ENCODE results near the gene ALDH6A1.

Gene ALDH6A1

DNA sequence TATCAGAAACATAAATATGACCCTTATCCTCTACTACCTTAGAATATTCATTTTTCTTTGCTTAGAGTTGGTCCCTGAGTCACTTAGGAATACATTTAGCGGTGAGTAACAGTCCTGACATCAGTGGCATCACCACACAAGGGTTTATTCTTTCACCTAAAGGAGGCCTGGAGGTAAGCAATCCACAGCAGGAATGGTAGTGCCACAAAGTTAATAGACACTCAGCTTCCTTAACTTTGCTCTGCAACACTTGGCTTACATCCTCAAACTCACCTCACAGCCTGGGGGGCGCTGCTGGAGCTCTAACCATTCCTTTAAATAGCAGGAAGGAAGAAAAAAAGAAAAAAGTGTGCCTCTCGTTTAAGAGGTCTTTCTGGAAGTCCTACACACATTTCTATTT, 36.0 kb downstream of the ALDH6A1 start:
- DNase-seq, result no peak

DNA sequence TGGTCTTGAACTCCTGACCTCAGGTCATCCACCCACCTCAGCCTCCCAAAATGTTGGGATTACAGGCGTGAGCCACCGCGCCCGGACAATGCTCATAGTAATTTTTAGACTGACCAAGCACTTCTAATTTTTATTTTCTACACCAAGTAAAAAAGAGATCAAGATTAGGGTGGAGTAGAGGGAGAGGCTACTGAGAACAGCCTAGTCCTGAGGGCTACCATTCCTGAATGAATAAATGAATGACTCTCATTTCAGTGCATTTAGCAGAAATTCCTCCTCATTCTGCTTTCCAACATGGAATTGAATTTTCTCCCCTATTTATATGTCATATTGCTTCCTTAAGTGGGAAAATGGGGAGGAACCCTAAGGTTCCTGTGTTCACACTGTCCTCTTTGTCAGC, 38.7 kb downstream of the ALDH6A1 start:
- DNase-seq, result no peak

- DNase-seq, result no peak
Observed at GRCh38 chr14:74042296-74042695, 42.0 kb downstream of the ALDH6A1 start.

DNA sequence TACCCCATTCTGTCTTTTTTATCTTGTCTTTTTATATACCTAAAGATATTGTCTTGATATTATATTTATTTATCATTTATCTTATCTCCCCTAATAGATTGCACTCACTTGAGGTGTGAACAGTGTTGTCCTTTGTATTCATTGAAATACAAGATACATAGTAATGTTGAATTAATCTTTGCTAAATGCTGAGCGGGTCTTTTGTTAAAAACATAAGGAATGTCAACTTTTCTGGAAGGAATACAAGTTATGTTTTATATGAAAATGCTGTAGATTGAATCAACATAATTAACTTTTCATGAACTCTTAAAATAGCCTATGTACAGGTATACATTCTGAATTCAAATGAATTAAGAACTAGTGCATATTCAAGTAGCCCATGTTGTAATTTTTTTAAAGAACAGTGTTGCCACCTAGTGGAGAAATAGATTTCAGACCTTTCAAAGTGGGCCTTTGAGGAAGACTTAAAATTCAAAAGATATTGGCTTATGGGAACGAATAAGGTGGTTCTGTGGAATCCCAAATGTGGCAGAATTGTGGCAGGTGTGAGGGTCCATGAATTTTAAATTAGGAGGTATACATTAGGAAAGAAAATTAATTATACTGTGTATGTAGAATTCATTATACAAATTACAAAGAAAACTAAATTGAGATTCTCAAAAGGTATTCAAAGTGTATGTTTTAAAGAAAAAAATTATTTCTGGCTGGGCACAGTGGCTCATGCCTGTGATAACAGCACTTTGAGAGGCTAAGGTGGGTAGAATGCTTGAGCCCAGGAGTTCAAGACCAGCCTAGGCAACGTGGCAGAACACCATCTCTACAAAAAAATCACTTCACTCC, 46.0 kb downstream of the ALDH6A1 start:
- peak; percentile 10 to 60 for DNase-seq

DNA sequence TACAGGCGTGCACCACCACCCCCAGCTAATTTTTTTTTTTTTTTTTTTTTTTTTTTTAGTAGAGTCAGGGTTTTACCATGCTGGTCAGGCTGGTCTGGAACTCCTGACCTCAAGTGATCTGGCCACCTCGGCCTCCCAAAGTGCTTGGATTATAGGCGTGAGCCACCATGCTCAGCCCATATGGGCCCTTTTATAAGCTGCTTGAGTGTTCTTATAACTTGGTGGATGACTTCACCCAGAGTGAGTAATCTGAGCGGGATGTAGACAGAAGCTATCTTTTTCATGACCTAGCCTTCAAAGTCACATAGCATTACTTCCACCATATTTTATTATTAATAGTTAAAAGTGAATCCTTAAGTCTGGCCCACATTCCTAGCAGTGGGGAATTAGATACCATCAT, 48.7 kb downstream of the ALDH6A1 start:
- no peak for DNase-seq

- DNase-seq, result no peak
Observed at GRCh38 chr14:74034572-74034971, 49.7 kb downstream of the ALDH6A1 start.

- DNase-seq, result no peak
Observed at GRCh38 chr14:74029136-74029535, 55.1 kb downstream of the ALDH6A1 start.

DNA sequence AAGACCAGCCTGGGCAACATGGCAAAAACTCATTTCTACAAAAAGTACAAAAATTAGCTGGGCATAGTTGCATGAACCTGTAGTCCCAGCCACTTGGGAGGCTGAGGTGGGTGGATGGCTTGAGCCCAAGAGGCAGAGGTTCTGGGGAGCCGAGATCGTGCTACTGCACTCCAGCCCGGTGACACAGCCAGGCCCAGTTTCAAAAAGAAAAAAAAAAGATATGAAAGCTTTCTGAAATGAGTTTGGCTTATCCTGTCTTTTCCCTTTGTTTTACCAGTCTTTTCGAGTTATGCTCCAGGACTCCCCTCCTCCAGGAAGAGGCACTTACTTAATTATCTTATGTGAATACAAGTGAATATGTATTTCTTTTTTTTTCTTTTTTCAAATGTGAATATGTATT, 61.9 kb downstream of the ALDH6A1 start:
- no peak for DNase-seq

GRCh38 chr14:74019408-74020137, 64.7 kb downstream of the ALDH6A1 start:
- DNase-seq, result no peak

DNA sequence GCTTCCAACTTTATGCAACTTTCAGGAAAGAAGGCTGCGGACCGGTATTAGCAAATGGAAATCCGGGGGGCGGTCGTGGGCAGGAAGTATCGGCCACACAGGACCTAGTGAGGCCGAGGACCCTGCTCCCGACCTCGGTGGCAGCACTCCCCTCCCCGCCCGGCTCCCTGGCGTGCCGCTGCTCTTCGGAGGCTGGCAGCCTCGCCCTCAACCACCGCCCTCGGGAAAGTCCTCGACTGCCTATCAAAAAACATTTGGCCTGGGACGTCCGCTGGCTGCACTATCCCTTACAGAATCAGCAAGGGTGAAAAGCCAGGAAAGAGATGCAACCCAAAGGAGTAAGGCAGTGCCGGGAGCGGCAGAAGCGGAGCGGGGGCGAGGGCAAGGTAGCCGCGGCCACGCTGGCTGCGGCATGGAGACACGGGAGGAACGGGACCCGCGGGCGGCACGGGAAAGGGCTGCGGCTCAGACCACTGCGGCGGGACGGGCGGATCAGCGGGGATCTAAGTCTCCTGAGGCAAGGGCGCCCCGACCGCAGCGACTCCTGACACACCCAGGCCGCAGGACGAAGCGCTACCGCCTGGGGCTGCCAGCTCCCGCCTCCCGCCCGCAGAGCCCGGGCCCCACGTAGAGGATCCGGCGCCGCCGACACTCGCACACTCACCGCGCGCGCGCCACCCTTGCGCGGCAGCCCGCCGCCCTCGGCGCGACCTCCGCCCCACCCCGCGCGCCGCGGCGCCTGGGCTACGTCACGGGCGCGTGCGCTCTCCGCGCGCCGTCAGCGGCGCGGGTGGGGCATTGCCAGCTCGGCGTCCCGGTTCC, 65.5 kb downstream of the ALDH6A1 start, which contains the start of the genes BBOF1 and ENTPD5:
BBOF1 (plus strand) TSS at position 764 of the 822 bp plus-strand sequence. CDS start 130 bp downstream, outside the sequence.
ENTPD5 (minus strand) TSS at position 703 of the 822 bp plus-strand sequence. CDS start 31,186 bp downstream, outside the sequence.
- peak; percentile 58 to 83 for DNase-seq

DNA sequence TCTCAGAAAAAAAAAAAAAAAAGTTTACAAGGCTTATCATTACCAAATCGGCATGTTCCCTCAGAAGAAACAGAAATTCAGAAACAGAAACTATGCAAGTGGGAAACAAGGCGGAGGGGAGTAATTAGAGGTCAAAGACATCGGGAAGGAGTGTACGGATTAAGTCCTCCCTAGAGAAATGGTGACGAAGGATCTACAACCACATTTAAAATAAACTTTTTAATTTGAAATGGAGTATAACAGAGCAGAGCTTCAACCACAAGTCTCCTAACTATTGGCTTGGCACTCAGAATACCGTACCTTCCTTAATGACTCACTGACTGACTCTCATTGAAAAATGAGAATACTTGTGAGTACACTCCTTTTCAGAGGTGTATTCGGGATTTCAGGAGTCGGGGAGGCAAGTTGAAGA, 66.1 kb downstream of the ALDH6A1 start:
- DNase-seq, result peak in 1 of 2 experiments; percentile 72

- DNase-seq, result no peak
Observed at GRCh38 chr14:74015963-74016362, 68.3 kb downstream of the ALDH6A1 start.

DNA sequence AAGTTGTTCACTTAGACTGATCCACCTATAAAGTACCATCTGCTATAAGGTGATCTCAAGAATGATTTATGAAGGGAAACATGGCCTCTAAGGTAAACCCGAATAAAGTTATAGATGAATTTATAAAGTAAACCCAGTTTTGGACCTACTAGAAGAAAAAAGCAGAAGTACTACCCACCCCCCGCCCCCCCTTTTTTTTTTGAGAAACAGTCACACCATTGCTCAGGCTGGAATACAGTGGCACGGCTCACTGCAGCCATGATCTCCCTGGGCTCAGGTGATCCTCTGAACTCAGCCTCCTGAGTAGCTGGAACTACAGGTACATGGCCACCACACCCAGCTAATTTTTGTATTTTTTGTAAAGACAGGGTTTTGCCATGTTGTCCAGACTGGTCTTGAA, 69.1 kb downstream of the ALDH6A1 start:
- DNase-seq, result no peak

DNA sequence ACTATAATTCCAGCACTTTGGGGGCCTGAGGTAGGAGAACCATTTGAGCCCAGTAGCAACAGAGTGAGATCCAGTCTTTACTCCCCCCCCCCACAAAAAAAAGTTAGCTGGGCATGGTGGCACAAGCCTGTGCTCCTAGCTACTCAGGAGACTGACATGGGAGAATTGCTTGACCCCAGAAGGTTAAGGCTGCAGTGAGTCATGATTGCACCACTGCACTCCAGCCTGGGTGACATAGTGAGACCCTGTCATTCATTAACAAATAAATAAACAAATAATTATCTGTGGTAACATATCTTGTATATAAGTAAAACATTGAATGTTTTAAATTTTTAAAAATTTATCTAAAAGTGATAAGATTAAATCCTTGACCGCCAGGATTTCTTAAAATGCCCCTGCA, 70.0 kb downstream of the ALDH6A1 start:
- no peak for DNase-seq

DNA sequence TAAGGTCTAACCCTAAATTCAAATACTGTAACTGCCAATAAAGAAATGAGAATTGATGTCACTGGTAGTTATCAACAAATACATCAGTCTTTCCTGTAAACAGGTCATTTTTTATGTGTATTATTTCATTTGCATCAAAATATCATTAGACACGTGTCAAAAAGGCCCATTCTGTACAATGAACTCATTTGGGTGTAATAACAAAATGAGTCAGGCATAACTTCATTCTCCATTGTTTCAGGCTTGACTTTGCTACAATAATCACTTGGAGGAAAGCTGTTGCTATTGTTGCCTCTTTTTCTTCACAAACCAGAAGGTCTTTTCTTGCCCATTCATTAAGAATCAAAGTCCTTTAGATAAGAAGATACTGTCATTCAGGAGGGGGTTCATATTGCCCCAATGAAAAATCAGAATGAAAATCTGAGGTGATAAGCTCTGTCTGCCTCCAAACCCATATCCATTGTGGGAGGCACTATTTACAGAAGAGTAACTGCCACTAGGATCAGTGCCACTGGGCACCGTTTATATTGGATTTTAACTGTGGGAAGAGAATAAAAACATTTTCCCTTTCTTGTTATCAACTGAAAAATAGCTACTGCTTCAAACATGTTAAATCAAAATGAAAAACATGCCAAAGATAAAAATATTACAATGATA, 75.3 kb downstream of the ALDH6A1 start:
- no peak for DNase-seq
